Small intestine (tissue), 7 donors: ENCODE data around the gene ZNF620. TPM values are rescaled to one million over a fixed set of nuclear protein-coding genes. Genes with fewer than 3 reads are reported as not detected.

ENCODE experiments used
- DNase-seq, 2 donors: peaks; one replicate each; pipeline versions ENCODE4 v3.0.0 to v3.0.0-alpha.2; 2013
- FAIRE-seq: peaks from 2 replicates; lab custom pipeline; 2012; peaks lifted over from hg19 to GRCh38; lab: Jason Lieb, UNC
- H3K27ac ChIP-seq, 3 donors: one replicate each; pipeline ENCODE4 v1.5.1; 2013; ENCODE audit warnings: low read length in 2 of 3, mild to moderate bottlenecking in 2 of 3, control low read depth in 1 of 3, inconsistent platforms in 1 of 3, low read depth in 1 of 3, moderate library complexity in 1 of 3
- H3K27me3 ChIP-seq, 3 donors: one replicate each; pipeline ENCODE4 v1.6.1; 2013; ENCODE audit warnings: low read length in 3 of 3, inconsistent platforms in 1 of 3; ENCODE audit not compliant: control insufficient read depth in 3 of 3, insufficient read depth in 3 of 3
- H3K36me3 ChIP-seq, 3 donors: one replicate each; pipeline ENCODE4 v1.6.1; 2013; ENCODE audit warnings: low read length in 3 of 3, inconsistent platforms in 1 of 3, low read depth in 1 of 3, mild to moderate bottlenecking in 1 of 3, moderate library complexity in 1 of 3; ENCODE audit not compliant: control insufficient read depth in 3 of 3, insufficient read depth in 2 of 3
- H3K4me1 ChIP-seq, 3 donors: one replicate each; pipeline ENCODE4 v1.6.1; 2013; ENCODE audit warnings: low read length in 2 of 3, inconsistent platforms in 1 of 3, low read depth in 1 of 3, mild to moderate bottlenecking in 1 of 3, moderate library complexity in 1 of 3; ENCODE audit not compliant: control insufficient read depth in 3 of 3, insufficient read depth in 2 of 3
- H3K4me3 ChIP-seq, 3 donors: one replicate each; pipeline ENCODE4 v1.5.1; 2013; ENCODE audit warnings: low read length in 3 of 3, control low read depth in 1 of 3, inconsistent platforms in 1 of 3, low read depth in 1 of 3, mild to moderate bottlenecking in 1 of 3, moderate library complexity in 1 of 3
- H3K9me3 ChIP-seq, 2 donors: one replicate each; pipeline ENCODE4 v1.6.1; 2013; ENCODE audit warnings: low read depth in 1 of 2, low read length in 1 of 2; ENCODE audit not compliant: control insufficient read depth in 2 of 2, insufficient read depth in 1 of 2
- WGBS, 3 donors: extraction: QIAGEN DNeasy Blood & Tissue Kit; methylation state at CpG; one replicate each; pipeline ENCODE4 v1.1.7; 2013; 5-methylcytosine and 5-hydroxymethylcytosine counted together
- polyA plus RNA-seq, 4 donors: library from polyadenylated mRNA; stranded (reverse) in 3 of 4; unstranded in 1 of 4; fragments of 200-250 nt in 3 of 4; fragments of 120-200 nt in 1 of 4; gene quantifications; one replicate each; pipeline versions ENCODE4 v1.2.1 to v1.2.3, GENCODE V29; 2013
- donor health status: healthy with polysubstance abuse.
- donor health status: control.
- donor health status: control.
- donor health status: Bipolar disorder and iron deficiency.
- donor health status: healthy.

The ZNF620 gene
- polyA plus RNA-seq, 4 donors = 0.54 to 8.4 (median 2.1) TPM

DNA sequence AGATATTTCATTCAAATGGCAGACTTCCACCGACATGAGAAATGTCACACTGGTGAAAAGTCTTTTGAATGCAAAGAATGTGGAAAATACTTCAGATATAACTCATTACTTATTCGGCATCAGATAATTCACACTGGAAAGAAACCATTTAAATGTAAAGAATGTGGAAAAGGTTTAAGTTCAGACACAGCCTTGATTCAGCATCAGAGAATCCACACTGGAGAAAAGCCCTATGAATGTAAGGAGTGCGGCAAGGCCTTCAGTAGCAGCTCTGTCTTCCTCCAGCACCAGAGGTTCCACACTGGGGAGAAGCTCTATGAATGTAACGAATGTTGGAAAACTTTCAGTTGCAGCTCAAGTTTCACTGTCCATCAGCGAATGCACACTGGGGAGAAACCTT is 10.4 kb downstream of the ZNF620 start:
- WGBS, 3 donors = 88 to 93% (median 91%) methylated on average over 5 of the region's 5 CpGs
- H3K27ac ChIP-seq = no peak overlapping the region
- no peaks in the 10 kb centered on the region for H3K4me1 ChIP-seq
- no peak for DNase-seq
- H3K4me3 ChIP-seq = no peak overlapping the region
- H3K27me3 ChIP-seq = no peaks in the 10 kb centered on the region
- FAIRE-seq = no peak
- H3K9me3 ChIP-seq = no peaks in the 10 kb centered on the region
- H3K36me3 ChIP-seq = peaks cover 0 to 27% (median 2%) of the 10 kb centered on the region in 3 donors

GRCh38 chr3:40518067-40518466 is 12.2 kb downstream of the ZNF620 start:
- Histone ChIP-seq H3K4me3 (no peak overlapping the region), H3K27ac (no peak overlapping the region), H3K4me1 (no peaks in the 10 kb centered on the region), H3K27me3 (no peaks in the 10 kb centered on the region), H3K36me3 (peaks cover 0 to 19% (median 0%) of the 10 kb centered on the region in 3 donors), H3K9me3 (no peaks in the 10 kb centered on the region)
- WGBS, 3 donors = 60 to 86% (median 68%) methylated on average over 1 of the region's 1 CpG
- no peak for FAIRE-seq
- DNase-seq = no peak

DNA sequence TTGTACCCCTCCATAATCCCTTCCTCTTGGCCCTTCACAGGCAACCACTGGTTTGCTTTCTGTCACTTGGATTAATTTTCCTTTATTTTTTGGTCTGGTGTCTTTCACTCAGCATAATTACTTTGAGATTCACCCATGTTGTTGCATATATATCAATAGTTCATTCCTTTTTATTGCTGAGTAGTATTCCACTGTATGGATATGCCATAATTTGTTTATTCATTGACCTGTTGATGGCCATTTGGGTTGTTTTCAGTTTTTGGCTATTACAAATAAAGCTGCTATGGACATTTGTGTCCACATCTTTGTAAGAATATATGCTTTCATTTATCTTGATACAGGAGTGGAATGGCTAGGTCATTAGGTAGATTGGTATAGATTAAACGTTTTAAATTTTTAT is 13.0 kb downstream of the ZNF620 start:
- peaks cover 0 to 14% (median 0%) of the 10 kb centered on the region in 3 donors for H3K36me3 ChIP-seq
- 82 to 97% (median 88%) methylated on average over 1 of the region's 1 CpG for WGBS, 3 donors
- FAIRE-seq = no peak

GRCh38 chr3:40521254-40521653 is 15.4 kb downstream of the ZNF620 start:
- Histone ChIP-seq H3K27ac (no peak overlapping the region), H3K9me3 (no peaks in the 10 kb centered on the region), H3K4me3 (no peak overlapping the region), H3K4me1 (peaks cover 0 to 1% (median 0%) of the 10 kb centered on the region in 3 donors), H3K27me3 (no peaks in the 10 kb centered on the region), H3K36me3 (peaks cover 0 to 3% (median 0%) of the 10 kb centered on the region in 3 donors)
- no peak for DNase-seq
- WGBS, 3 donors = 77 to 91% (median 89%) methylated on average over 3 of the region's 3 CpGs
- FAIRE-seq = no peak

More for the DNA sequence above, 13.0 kb downstream of the ZNF620 start:
- Histone ChIP-seq H3K9me3 (no peaks in the 10 kb centered on the region), H3K4me3 (no peak overlapping the region), H3K4me1 (no peaks in the 10 kb centered on the region), H3K27me3 (no peaks in the 10 kb centered on the region), H3K27ac (no peak overlapping the region)
- DNase-seq = no peak

DNA sequence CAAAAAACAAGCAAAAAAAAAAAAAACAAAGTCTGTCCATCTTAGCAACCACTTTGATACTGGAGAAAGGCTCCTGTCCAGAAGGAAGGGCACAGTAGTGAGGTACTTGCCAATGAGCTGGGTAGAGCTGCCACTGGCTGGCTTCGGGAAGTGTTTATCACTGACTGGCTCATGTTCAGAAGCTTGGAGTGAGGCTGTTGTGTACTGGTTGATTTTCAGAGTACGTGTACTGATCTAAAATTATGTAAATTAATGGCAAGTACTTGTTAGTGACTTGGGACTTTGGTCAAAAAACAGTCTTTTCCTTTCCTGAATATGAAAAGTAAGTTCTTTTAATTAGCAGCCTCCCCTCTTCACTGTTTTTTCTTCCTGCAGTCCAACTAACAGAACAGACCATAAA is 17.9 kb downstream of the ZNF620 start:
- Histone ChIP-seq H3K27ac (peak overlapping the region in 1 of 3 donors; percentile 93), H3K4me1 (peaks cover 0 to 1% (median 0%) of the 10 kb centered on the region in 3 donors), H3K4me3 (no peak overlapping the region), H3K9me3 (no peaks in the 10 kb centered on the region), H3K36me3 (peaks cover 0 to 6% (median 0%) of the 10 kb centered on the region in 3 donors), H3K27me3 (no peaks in the 10 kb centered on the region)
- 62 to 67% (median 64%) methylated on average over 2 of the region's 2 CpGs for WGBS, 3 donors
- FAIRE-seq (no peak), DNase-seq (peak; percentile 2 to 12)

DNA sequence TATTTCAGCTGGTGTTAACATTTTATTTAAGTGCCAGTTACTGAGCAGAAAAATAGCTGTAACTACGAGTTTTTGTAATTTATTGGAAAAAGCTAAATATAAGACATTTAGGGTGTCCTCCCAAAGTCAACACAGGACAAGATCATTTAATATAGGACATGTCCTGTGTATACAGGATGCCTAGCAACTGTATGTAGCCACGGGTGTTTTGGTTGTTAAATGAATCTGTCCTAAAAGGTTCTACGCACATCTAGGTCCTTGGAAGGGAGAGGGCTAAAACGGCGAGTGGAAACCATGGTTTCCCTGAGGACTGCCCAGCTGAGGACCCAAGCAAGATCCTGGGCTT is 18.4 kb downstream of the ZNF620 start:
- Histone ChIP-seq H3K4me3 (peak overlapping the region; percentile 51 to 98 (median 94)), H3K36me3 (peaks cover 0 to 10% (median 0%) of the 10 kb centered on the region in 3 donors), H3K27ac (peak overlapping the region; percentile 93 to 99 (median 93)), H3K9me3 (no peaks in the 10 kb centered on the region), H3K27me3 (no peaks in the 10 kb centered on the region), H3K4me1 (peaks cover 0 to 1% (median 0%) of the 10 kb centered on the region in 3 donors)
- 20 to 23% (median 21%) methylated on average over 5 of the region's 5 CpGs for WGBS, 3 donors
- no peak for DNase-seq
- FAIRE-seq = no peak

- H3K27me3 ChIP-seq = no peaks in the 10 kb centered on the region
- H3K36me3 ChIP-seq = peaks cover 0 to 16% (median 1%) of the 10 kb centered on the region in 3 donors
- peak within 1 kb of the TSS; percentile 88 to 98 (median 94) for H3K4me3 ChIP-seq
- DNase-seq (peak; percentile 89 to 96), FAIRE-seq (no peak)
- 1 to 2% (median 1%) methylated on average over 47 to 59 of the region's 59 CpGs for WGBS, 3 donors
- no peaks in the 10 kb centered on the region for H3K9me3 ChIP-seq
- peaks cover 0 to 1% (median 0%) of the 10 kb centered on the region in 3 donors for H3K4me1 ChIP-seq
- peak within 1 kb of the TSS; percentile 93 to 99 (median 93) for H3K27ac ChIP-seq
Measured at GRCh38 chr3:40524568-40525285, 18.9 kb downstream of the ZNF620 start, which contains the start of gene ZNF621. Gene ZNF621 (plus strand): TSS chr3:40524960. CDS start chr3:40525841, 881 bp downstream.

DNA sequence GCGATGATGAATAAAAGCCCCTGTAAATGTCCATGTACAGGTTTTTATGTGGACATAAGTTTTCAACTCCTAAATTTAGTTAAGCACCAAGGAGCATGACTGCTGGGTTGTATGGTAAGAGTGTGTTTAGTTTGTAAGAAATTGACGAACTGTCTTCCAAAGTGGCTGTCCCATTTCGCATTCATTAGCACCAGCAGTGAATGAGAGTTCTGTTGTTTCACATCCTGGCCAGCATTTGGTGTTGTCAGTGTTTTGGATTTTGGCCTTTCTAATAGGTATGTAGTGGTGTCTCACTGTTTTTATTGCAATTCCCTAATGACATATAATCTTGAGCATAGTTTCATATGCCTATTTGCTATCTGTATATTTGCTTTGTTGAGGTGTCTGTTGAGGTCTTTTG is 22.6 kb downstream of the ZNF620 start:
- 95 to 100% (median 97%) methylated on average over 3 of the region's 3 CpGs for WGBS, 3 donors

More for the DNA sequence above, 22.6 kb downstream of the ZNF620 start:
- FAIRE-seq (no peak), DNase-seq (no peak)
- Histone ChIP-seq H3K27me3 (no peaks in the 10 kb centered on the region), H3K36me3 (peaks cover 11 to 38% (median 32%) of the 10 kb centered on the region in 3 donors), H3K4me1 (peaks cover 0 to 1% (median 0%) of the 10 kb centered on the region in 3 donors), H3K27ac (no peak overlapping the region), H3K9me3 (peaks cover 0 to 19% of the 10 kb centered on the region in 2 donors), H3K4me3 (no peak overlapping the region)
